Measurements from ENCODE around the gene ARHGAP12.
"Not testable (repeated sequence)": the region's sequence is repeated elsewhere in the genome, so short reads cannot be mapped to it uniquely, and the experiment has no call there.

The ARHGAP12 gene

DNA sequence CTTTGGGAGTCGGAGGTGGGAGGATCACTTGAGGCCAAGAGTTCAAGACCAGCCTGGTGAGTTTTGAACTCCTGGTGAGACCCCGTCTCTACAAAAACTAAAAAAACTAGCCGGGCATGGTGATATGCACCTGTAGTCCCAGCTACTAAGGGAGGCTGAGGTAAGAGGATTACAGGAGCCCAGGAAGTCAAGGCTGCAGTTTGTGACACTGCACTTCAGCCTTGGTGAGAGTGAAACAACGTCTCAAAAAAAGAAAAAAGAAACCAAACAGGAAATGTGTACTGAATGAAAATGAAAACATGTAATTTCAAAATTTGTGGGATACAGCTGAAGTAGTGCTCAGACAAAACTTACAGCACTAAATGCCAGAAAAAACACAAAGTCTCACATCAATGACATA lies 7.6 kb downstream of the ARHGAP12 start:
- DNase-seq = no peak

DNA sequence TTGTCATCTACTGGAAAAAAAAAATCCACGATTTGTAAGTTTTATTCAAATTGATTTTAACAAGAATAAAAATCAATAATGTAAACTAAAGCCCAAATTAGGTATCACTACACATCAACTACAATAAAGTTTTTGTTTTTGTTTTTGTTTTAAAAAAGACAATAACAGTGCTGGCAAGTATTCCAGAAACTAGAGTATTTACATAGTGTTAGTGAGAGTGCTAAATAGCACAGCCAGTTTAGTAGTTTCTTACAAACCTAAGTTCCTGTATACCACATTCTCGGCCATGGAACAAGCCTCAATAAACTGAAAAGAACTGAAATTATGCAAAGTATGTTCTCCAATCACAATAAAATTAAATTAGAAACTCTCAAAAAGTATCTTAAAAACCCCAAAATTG lies 8.1 kb downstream of the ARHGAP12 start:
- DNase-seq = no peak

GRCh38 chr10:31918671-31919409 lies 9.8 kb downstream of the ARHGAP12 start:
- DNase-seq = no peak

DNA sequence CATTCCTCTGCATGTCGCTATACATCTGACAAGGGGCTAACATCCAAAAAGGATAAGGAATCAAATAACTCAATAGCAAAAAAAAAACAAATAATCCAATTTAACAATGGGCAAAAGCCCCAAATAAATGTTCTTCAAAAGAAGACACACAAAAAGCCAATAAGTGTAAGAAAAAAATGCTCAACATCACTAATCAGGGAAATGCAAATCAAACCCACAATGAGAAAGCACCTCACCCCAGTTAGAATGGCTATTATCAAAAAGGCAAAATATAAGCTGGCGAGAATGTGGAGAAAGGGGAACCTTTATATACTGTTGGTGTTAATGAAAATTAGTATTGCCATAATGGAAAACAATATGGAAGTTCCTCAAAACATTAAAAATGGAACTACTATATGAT lies 14.3 kb downstream of the ARHGAP12 start:
- no peak for DNase-seq

- DNase-seq = peak; percentile 19
These were observed 15.5 kb downstream of the ARHGAP12 start for GRCh38 chr10:31912898-31913850.

- DNase-seq = no peak
These were observed 16.3 kb downstream of the ARHGAP12 start for GRCh38 chr10:31912289-31912688.

DNA sequence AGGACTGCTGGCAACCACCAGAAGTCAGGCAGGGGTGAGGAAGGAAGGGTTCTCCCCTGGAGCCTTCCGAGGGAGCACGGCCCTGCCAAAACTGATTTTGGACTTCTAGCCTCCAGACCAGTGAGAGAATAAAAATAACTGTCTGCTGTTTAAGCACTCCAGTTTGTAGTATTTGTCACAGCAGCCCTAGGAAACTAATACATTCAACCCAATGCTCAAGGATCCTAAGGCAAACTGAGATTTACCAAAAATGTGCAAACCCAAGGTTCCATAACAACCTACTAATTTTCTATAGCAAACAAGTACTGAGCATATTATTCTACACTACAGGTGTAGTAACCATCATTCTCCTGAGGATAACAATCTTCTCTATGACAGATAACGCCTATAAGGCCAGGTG lies 18.6 kb downstream of the ARHGAP12 start:
- DNase-seq = no peak

DNA sequence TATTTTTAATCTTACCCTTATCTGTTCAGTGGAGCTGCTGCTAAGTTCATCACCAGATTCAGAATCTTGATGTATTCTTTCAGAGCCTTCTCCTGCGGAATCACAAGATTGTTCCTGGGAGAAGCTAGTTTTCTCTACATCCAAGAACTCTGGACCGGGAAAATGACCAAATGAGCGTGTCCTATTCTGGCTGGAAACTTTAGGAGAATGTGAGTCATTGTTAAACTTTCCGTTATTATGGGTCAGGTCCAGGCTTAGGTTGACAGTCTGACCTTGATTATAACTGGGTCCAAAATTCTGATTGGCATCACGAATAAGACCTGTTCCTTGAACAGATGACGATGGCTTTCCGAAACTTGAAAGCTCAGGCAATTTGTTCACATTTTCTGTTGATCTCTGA lies 20.5 kb downstream of the ARHGAP12 start:
- DNase-seq = no peak

- no peak for DNase-seq
These were observed 22.6 kb downstream of the ARHGAP12 start for GRCh38 chr10:31906039-31906438.

DNA sequence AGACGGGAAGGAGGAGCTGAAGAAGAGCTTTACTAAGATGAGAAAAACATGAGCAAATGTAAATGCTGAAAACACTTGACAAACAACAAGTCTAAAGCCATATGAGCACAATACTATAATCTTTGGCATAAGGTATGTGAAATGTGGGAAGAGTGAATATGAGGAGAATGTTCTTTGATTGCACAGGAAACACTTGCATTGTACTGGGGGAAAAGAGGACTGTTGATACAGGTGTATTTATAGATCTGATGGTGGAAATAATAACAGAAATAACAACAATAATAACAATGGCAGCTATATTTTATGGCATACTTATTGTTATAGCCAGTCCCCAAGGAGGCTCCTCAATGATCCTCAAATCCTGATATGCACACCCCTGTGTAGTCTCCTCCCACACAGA lies 23.0 kb downstream of the ARHGAP12 start:
- no peak for DNase-seq

GRCh38 chr10:31902625-31903024 lies 26.0 kb downstream of the ARHGAP12 start:
- DNase-seq = no peak

DNA sequence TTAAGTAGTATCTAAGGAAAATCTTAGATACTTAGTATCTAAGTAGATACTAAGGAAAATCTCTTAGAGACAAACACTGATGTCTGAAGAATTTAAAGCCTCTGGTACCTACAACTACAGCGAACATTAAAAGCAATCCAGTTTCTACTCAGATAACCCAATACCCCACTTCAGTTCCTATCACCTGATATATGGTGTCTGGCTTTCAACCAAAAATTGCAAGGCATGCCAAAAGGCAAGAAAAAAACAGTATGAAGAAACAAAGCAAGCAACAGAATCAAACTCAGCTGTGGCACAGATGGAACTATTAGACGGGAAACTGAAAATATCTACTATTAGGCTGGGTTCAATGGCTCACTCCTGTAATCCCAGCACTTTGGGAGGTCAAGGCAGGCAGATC lies 31.1 kb downstream of the ARHGAP12 start:
- DNase-seq = no peak

DNA sequence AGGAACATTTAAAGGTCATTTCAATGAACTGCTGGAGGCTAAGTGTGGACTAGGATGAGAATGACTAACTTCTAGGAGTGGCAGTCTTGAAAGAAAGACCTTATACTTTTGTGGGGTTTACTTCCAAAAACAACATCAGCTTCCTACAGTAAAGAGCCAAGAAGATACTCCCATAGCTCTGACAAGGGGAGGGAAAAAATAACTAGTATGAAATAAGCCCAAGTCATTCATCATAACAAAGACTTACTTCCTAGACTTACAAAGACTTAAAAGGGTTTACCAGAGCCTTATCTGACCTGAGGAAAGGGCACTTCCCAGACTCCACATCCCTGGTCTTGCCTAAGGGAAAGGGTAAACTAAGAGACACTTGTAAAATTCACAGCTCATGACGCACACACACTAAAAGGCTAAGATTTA lies 31.7 kb downstream of the ARHGAP12 start:
- no peak for DNase-seq

DNA sequence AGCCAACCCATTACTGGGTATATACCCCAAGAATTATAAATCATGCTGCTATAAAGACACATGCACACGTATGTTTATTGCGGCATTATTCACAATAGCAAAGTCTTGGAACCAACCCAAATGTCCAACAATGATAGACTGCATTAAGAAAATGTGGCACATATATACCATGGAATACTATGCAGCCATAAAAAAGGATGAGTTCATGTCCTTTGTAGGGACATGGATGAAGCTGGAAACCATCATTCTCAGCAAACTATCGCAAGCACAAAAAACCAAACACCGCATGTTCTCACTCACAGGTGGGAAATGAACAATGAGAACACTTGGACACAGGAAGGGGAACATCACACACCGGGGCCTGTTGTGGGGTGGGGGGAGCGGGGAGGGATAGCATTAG lies 32.9 kb downstream of the ARHGAP12 start:
- DNase-seq = not testable (repeated sequence)

GRCh38 chr10:31888442-31888841 lies 40.2 kb downstream of the ARHGAP12 start:
- no peak for DNase-seq

- DNase-seq = no peak
These were observed 40.8 kb downstream of the ARHGAP12 start for GRCh38 chr10:31887850-31888249.

DNA sequence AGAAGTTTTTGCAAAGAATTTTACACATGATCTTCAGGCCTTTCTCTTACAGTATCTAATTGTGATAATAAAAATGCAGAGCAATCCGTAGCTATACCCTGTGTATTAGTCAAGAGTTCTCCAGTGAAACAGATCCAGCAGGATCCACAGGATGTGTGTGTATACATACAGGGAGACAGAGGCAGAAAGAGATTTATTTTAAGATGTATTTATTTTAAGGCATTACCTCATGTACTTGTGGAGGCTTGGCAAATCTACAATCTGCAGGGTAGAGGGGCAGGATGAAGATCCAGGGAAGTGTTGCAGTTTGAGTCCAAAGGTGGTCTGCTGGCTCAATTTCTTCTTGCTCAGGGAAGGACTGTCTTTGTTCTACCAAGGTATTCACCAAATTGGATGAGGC lies 41.7 kb downstream of the ARHGAP12 start:
- DNase-seq = no peak

- DNase-seq = no peak
These were observed 42.7 kb downstream of the ARHGAP12 start for GRCh38 chr10:31885971-31886370.

GRCh38 chr10:31884386-31884785 lies 44.2 kb downstream of the ARHGAP12 start:
- no peak for DNase-seq

DNA sequence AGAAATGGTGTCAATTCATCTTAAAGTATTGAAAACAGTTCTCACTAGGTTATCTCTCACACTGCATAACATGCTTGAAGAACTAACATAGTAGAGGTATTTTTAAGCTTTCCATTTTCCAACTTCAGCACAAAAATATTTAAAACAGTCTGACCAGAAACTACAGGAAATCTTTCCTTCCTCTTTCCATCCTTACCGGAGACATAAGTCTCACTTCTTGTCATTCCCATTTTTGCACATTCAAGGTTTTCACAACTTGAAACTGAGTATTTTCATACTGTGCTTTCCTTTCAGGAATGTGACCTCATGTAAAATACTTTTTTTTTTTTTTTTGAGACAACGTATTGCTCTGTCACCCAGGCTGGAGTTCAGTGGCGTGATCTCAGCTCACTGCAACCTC lies 45.2 kb downstream of the ARHGAP12 start:
- DNase-seq = no peak

- no peak for DNase-seq
These were observed 50.1 kb downstream of the ARHGAP12 start for GRCh38 chr10:31878486-31878885.

GRCh38 chr10:31876652-31877352 lies 51.8 kb downstream of the ARHGAP12 start:
- peak; percentile 26 for DNase-seq

GRCh38 chr10:31875608-31876007 lies 53.0 kb downstream of the ARHGAP12 start:
- DNase-seq = no peak

All from eye (tissue), 1 donor.